Prostate gland (tissue), 2 donors: Measurements from ENCODE around the gene DHX16. TPM values are rescaled to one million over a fixed set of nuclear protein-coding genes. Genes with fewer than 3 reads are reported as not detected.

Experiments used
- DNase-seq: peaks from one replicate; pipeline ENCODE4 v3.0.0-alpha.2; 2019; ENCODE audit warnings: low spot score
- H3K27ac ChIP-seq, 2 donors: fragments of 200-600 bp; sonication (generic); 2 replicates each; pipeline ENCODE4 v1.5.1; 2017 to 2019
- H3K27me3 ChIP-seq: fragments of 200-600 bp; sonication (generic); replicated peaks from 2 replicates; pipeline ENCODE4 v1.5.1; 2019; ENCODE audit not compliant: insufficient read depth
- H3K36me3 ChIP-seq, 2 donors: fragments of 200-600 bp; sonication (generic); 1 replicate in 1 of 2; 2 replicates in 1 of 2; pipeline versions ENCODE4 v1.5.1 to v1.8.1; 2017 to 2019
- H3K4me1 ChIP-seq: fragments of 200-600 bp; sonication (generic); replicated peaks from 2 replicates; pipeline ENCODE4 v1.5.1; 2019
- H3K4me3 ChIP-seq, 2 donors: fragments of 200-600 bp; sonication (generic); 2 replicates each; pipeline ENCODE4 v1.5.1; 2017 to 2019
- H3K9me3 ChIP-seq: fragments of 200-600 bp; sonication (generic); 2 replicates; pipeline ENCODE4 v1.5.1; 2017
- POLR2A ChIP-seq: fragments of 450-650 bp; IDR thresholded peaks from one replicate; pipeline ENCODE4 v1.6.1; 2016; ENCODE audit warnings: antibody characterized with exemption, mild to moderate bottlenecking
- POLR2AphosphoS5 ChIP-seq: sonication (generic); formaldehyde crosslinking; IDR thresholded peaks from one replicate; pipeline ENCODE4 v1.6.1; 2017; ENCODE audit warnings: antibody characterized with exemption
- WGBS: methylation state at CpG from one replicate; pipeline ENCODE4 v1.1.5; 2018; 5-methylcytosine and 5-hydroxymethylcytosine counted together
- intact Hi-C: fragments of 100-400 bp; cut with DNase I; formaldehyde crosslinking; loops from one replicate; pipeline ENCODE4 v1.14.2; 2022
- total RNA-seq, 2 donors: library from RNA; depleted of rRNA; stranded (reverse); fragments of >200 nt; gene quantifications; one replicate each; pipeline ENCODE4 v1.1.0, GENCODE V29; 2016
- TF ChIP-seq, protein P1 (sequence below), 4 experiments: fragments of 200-600 bp in 2 of 4; fragments of 450-650 bp in 2 of 4; sonication (generic) in 2 of 4; IDR thresholded peaks; 1 replicate in 3 of 4; 2 replicates in 1 of 4; pipeline ENCODE4 v1.5.1; 2016 to 2019; ENCODE audit warnings: antibody characterized with exemption in 4 of 4, mild to moderate bottlenecking in 2 of 4, moderate library complexity in 2 of 4

The DHX16 gene
- total RNA-seq, 2 donors from 2014 or later: 26.4 to 41.0 TPM

DNA sequence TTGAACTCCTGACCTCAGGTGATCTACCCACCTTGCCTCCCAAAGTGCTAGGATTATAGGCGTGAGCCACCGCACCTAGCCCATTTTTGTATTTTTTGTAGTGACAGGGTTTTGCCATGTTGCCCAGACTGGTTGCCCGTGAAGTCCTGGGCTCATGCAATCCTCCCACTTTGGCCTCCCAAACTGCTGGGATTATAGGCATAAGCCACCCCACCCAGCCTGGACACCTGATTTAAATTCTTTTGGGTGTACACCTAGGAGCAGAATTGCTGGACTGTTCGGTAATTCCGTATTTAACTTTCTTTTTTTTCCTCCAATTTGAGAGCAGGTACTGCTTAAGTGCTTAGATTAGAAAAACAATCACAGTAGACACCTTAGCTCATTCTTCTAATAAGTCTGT is 23.6 kb upstream of the DHX16 start:
- Histone ChIP-seq H3K9me3 (no peaks in the 10 kb centered on the region), H3K4me3 (no peak overlapping the region), H3K4me1 (no peaks in the 10 kb centered on the region), H3K36me3 (no peaks in the 10 kb centered on the region), H3K27ac (no peak overlapping the region), H3K27me3 (no peaks in the 10 kb centered on the region)
- 91% methylated on average over 5 of the region's 5 CpGs for WGBS
- intact Hi-C loops: no loop called here
- TF ChIP-seq POLR2AphosphoS5: no peak
- TF ChIP-seq, protein P1, sequence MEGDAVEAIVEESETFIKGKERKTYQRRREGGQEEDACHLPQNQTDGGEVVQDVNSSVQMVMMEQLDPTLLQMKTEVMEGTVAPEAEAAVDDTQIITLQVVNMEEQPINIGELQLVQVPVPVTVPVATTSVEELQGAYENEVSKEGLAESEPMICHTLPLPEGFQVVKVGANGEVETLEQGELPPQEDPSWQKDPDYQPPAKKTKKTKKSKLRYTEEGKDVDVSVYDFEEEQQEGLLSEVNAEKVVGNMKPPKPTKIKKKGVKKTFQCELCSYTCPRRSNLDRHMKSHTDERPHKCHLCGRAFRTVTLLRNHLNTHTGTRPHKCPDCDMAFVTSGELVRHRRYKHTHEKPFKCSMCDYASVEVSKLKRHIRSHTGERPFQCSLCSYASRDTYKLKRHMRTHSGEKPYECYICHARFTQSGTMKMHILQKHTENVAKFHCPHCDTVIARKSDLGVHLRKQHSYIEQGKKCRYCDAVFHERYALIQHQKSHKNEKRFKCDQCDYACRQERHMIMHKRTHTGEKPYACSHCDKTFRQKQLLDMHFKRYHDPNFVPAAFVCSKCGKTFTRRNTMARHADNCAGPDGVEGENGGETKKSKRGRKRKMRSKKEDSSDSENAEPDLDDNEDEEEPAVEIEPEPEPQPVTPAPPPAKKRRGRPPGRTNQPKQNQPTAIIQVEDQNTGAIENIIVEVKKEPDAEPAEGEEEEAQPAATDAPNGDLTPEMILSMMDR (IDR thresholded peaks at IDR 0.05): no peak
- TF ChIP-seq POLR2A: no peak
- DNase-seq: no peak

DNA sequence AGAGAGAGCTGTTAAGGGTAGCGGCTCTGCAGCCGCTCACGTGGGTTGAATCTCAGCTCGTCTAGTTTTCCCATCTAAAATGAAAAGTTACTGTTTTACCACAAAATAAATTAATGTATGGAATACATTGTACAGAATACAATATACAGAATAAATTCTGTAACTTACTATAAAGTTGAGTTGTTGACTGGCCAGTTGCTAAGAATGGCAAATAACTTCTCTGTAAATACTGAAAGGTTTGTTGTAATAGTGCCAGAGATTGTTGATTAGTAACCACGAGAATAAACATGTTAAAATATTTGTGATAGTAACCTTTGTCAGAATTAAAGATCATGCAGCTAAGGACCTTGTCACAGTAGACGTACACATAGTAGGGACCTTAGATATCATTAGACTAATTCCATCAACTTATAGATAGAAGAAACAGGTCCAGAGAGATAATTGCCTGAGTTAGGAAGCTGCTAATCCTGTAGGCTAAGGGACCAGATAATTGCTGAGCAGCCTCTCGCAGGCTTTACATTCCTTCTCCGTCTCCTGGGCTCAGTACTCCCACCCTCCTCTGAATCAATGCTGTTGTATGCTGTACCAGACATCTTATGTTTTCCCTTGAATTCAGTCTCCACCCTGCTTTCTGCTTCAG is 18.5 kb upstream of the DHX16 start:
- 12% methylated on average over 8 of the region's 8 CpGs for WGBS
- no peak for TF ChIP-seq POLR2A
- H3K4me1 ChIP-seq: no peaks in the 10 kb centered on the region
- H3K27ac ChIP-seq: peak overlapping the region; percentile 85 to 86
- intact Hi-C loops: no loop called here
- peak overlapping the region; percentile 50 to 52 for H3K4me3 ChIP-seq
- no peak for DNase-seq
- H3K9me3 ChIP-seq: no peaks in the 10 kb centered on the region
- no peaks in the 10 kb centered on the region for H3K36me3 ChIP-seq
- H3K27me3 ChIP-seq: no peaks in the 10 kb centered on the region

DNA sequence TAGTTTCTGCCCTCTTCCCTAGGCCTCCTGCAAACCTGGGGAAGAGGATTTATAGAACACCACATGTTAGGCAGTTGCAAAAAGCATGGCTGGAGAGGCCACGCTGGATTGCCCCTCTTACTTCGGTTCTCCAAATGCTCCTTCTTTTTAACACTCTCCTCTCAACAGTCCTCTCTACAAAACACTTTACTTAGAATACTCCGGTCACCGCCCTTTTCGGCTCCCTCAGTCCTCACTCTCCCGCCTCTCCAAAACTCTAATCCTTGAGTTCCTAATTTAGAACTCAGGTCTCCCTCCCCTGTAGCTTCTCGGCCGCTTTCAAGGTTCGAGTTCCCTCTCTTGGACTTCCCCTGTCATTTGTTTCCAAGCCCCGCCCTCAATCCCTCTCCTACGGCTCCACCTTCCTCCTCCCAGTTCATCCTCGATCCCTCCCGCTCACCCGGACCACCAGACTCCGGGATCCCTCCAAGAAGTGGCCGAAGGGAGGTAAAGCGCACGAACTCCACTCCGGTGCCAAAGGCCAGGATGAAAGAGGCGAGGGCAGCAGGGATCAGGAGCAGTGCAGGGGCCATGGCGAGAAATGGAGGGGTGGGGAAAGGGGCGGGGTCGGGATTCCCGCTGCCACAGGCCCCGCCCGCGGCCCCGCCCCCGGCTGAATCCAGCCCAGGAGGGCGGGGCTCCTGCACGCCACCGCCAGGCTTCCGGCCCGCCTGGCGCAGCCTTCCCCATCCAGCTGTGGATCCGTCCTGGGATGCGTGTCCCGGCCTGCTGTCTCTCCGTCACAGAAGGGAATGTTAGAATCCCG is 17.8 kb upstream of the DHX16 start, which contains the start of gene NRM:
Gene NRM (minus strand): TSS at position 582 of the 805 bp plus-strand sequence. CDS start 10 bp downstream, at position 572.
- Histone ChIP-seq H3K4me1 (no peaks in the 10 kb centered on the region), H3K27me3 (no peaks in the 10 kb centered on the region), H3K27ac (peak within 1 kb of the TSS; percentile 85 to 86), H3K36me3 (no peaks in the 10 kb centered on the region), H3K4me3 (peak within 1 kb of the TSS; percentile 50 to 52), H3K9me3 (no peaks in the 10 kb centered on the region)
- intact Hi-C loops: no loop called here
- peak; percentile 22 for TF ChIP-seq POLR2A
- TF ChIP-seq, protein P1 (IDR thresholded peaks at IDR 0.05): peak in 2 of 4 experiments; percentile 13 to 19
- TF ChIP-seq POLR2AphosphoS5: peak; percentile 78
- peak; percentile 87 for DNase-seq
- WGBS: under 1% methylated on average over 40 of the region's 40 CpGs

DNA sequence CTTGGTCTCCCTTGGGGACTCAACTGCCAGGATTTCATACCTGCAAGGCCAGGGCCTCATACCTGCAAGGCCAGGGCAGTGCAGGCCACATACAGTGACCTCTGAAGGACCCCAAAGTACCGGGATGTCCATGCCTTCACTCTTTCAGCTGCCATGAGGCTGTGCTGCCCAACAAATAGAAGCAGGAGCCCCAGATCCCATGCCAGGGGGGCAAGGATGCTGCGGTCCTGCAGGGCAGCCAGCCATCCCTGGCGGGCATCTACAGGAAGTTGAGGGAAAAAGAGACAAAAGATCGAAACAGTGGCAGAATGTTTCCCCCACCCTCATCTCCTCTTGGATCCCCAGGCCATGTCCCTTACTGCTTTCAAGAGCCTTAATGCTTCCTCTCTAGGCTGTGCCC is 17.2 kb upstream of the DHX16 start:
- Histone ChIP-seq H3K9me3 (no peaks in the 10 kb centered on the region), H3K27ac (peak overlapping the region; percentile 85 to 86), H3K4me1 (no peaks in the 10 kb centered on the region), H3K36me3 (no peaks in the 10 kb centered on the region), H3K27me3 (no peaks in the 10 kb centered on the region), H3K4me3 (peak overlapping the region in 1 of 2 donors; percentile 52)
- intact Hi-C loops: loop anchor here (5.0 kb wide), 1 partner anchor 73 kb away; the partner anchor contains the start of genes MRPS18B and PPP1R10
- TF ChIP-seq POLR2A (no peak), POLR2AphosphoS5 (no peak)
- TF ChIP-seq, protein P1 (IDR thresholded peaks at IDR 0.05): no peak
- 14% methylated on average over 4 of the region's 4 CpGs for WGBS
- DNase-seq: no peak

DNA sequence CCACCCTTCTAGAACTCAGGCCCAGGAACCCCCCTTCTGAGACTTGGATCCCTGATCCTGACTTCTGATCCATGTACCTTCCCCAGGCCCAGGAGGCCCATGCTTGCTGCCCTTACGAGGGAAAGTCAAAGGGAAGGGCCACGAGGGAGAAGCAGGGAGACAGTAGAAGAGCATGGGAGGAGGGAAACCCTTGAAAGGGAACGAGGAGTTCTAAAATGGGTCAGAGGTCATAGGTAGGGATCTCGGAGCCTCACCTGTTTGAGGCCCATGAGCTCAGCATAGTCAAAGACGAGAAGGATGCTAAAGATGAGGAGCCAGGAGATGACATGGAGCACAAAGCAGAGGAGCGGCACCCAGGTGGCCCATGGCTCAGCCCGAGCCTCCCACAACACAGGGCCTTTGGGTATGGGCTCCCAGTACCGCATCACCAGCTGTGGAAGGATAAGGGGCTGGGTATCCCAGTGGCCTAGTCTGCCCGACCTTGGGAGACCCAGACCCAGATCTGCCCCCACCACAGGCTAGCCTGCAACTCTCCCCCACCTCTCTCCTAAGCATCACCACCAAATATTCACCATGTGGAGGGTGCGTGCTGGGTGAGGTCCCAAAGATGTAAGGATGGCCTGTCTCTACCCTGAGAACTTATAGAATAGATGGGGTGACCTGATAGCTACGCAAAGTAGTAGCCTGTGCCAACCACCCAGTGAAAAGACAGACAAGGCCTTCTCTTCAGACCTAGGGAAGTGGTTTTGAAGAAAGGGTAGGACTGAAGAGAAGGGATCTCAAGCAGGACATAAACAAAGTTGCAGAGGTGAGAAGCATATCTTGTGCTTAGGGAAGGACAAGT is 16.4 kb upstream of the DHX16 start:
- no peaks in the 10 kb centered on the region for H3K27me3 ChIP-seq
- H3K36me3 ChIP-seq: no peaks in the 10 kb centered on the region
- DNase-seq: no peak
- H3K4me1 ChIP-seq: peaks cover 2% of the 10 kb centered on the region
- intact Hi-C loops: loop anchor here (5.0 kb wide), 1 partner anchor 72 kb away; the partner anchor contains the start of genes MRPS18B and PPP1R10
- H3K9me3 ChIP-seq: no peaks in the 10 kb centered on the region
- 84% methylated on average over 11 of the region's 11 CpGs for WGBS
- H3K4me3 ChIP-seq: no peak overlapping the region
- no peak for TF ChIP-seq POLR2AphosphoS5
- TF ChIP-seq, protein P1 (IDR thresholded peaks at IDR 0.05): no peak
- TF ChIP-seq POLR2A: no peak
- H3K27ac ChIP-seq: peak overlapping the region; percentile 86 to 97
